ENCODE results near the gene PKN3.

PKN3 gene

DNA sequence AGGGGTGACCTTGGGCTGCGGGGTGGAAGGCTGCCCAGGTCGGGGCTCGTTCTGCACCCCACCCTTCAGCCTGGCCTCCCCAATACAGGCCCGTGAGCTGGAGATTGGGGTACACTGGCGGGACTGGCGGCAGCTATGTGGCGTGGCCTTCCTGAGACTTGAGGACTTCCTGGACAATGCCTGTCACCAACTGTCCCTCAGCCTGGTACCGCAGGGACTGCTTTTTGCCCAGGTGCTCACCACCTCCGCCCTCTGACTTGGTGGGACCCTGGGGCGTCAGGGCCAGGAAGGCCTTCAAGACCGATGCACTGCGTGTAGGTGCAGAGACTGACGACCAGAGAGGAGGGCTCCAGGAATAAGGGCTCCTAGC, 11.1 kb downstream of the PKN3 start:
- in situ Hi-C loops (cut with HindIII; ENCODE audit: low pct_ligation_motif_present, low pct_unique_long_range_greater_than_20kb, low sequenced_read_pairs), result no loop called here
- no peak for DNase-seq

DNA sequence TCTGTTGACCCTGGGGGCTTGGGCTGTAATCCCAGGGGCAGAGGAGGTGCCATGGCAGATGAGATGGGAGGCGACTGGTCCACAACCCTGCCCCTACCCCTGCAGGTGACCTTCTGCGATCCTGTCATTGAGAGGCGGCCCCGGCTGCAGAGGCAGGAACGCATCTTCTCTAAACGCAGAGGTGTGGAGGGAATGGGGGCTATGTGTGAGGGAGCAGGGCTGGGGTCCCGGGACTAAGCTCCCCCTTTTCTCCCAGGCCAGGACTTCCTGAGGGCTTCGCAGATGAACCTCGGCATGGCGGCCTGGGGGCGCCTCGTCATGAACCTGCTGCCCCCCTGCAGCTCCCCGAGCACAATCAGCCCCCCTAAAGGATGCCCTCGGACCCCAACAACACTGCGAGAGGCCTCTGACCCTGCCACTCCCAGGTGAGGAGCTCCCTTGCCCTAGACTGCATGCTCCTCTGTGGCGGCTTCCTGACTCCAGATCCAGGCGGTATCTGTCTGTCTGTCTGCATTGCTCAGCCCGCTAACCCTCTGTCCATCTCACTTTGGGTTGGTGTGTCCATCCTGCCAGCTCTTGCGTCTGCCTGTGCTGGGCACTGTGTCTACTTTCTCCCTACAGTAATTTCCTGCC, 11.8 kb downstream of the PKN3 start:
- in situ Hi-C loops (cut with HindIII; ENCODE audit: low pct_ligation_motif_present, low pct_unique_long_range_greater_than_20kb, low sequenced_read_pairs), result no loop called here
- DNase-seq, result no peak

DNA sequence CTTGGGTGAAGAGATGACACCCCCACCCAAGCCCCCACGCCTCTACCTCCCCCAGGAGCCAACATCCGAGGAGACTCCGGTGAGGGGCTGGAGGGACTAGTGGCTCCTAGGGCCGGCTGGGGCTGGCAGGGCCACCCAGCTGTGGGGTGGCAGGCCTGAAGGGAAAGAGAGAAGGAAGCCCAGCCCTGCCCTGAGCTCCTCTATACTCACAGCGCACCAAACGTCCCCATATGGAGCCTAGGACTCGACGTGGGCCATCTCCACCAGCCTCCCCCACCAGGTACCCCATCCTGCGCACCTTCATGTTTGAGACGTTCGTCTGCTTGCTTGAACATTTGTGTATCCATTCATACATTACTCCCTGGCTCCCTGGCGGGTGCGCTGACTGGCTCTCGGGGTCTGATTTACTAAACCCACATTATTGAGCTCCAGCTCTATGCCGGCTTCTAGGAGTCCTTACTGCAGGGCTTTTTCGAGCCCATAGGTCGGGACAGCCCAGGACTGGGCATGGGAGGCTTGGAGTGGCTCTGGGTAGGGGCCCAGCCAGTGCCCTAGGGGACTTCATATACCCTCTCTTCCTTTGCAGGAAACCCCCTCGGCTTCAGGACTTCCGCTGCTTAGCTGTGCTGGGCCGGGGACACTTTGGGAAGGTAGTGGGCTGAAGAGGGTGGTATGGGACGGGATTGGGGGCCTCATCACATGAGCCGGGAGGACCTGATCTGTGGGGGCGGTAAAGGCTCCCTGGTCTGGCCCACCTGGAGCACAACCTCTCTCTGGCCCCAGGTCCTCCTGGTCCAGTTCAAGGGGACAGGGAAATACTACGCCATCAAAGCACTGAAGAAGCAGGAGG, 12.5 kb downstream of the PKN3 start:
- in situ Hi-C loops (cut with HindIII; ENCODE audit: low pct_ligation_motif_present, low pct_unique_long_range_greater_than_20kb, low sequenced_read_pairs), result no loop called here
- DNase-seq, result no peak

DNA sequence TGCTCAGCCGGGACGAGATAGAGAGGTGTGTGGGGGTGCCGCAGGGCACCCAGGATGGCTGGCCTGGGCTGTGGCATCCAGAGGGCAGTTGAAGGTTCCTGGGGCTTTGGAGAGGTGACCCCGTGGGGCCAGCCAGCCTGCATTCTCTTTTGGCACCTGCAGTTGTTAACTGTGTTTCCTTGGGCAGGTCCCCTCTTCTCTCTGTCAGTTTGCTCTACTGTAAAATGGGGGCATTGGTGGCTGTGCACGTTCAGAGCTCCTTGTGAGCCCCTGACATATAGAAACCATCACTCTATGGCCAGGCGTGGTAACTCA, 13.1 kb downstream of the PKN3 start:
- in situ Hi-C loops (cut with HindIII; ENCODE audit: low pct_ligation_motif_present, low pct_unique_long_range_greater_than_20kb, low sequenced_read_pairs), result no loop called here
- no peak for DNase-seq

DNA sequence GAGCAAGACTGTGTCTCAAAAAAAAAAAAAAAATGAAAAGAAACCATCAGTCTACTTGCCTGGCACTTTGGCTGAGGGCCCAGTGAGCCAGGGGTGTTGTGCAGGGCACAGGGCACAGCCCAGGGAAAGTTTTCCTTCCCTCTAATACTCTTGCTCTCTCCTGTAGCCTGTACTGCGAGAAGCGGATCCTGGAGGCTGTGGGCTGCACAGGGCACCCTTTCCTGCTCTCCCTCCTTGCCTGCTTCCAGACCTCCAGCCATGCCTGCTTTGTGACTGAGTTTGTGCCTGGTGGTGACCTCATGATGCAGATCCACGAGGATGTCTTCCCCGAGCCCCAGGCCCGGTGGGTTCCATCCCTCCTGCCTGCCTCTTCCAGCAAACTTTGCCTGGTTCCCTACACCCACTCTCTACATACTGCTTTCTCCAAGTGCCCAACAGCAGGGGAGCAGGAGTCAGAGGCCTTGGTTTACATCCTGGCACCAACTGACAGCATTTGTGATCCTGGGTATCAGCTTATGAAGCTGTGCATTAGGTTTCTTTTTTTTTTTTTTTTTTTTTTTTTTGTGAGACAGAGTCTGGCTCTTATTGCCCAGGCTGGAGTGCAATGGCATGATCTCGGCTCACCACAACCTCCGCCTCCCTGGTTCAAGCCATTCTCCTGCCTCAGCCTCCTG, 14.4 kb downstream of the PKN3 start:
- in situ Hi-C loops (cut with HindIII; ENCODE audit: low pct_ligation_motif_present, low pct_unique_long_range_greater_than_20kb, low sequenced_read_pairs), result no loop called here
- DNase-seq, result no peak

DNA sequence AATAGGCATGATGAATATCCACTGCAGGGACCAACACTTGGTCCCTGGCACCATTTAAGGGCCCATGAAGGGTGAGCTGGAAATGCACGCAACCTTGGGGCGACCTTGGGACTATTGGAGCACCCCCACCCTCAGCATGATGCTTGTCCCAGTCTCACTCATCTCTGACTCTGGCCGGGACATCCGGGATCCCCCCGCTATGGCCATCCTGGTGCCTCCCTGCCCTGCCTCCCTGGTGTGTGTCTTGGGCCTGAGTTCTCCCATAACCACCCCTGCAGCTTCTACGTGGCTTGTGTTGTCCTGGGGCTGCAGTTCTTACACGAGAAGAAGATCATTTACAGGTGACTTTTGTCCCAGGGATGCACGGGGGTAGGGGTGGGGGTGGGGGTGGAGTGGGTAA, 15.7 kb downstream of the PKN3 start:
- in situ Hi-C loops (cut with HindIII; ENCODE audit: low pct_ligation_motif_present, low pct_unique_long_range_greater_than_20kb, low sequenced_read_pairs), result no loop called here
- DNase-seq, result no peak

DNA sequence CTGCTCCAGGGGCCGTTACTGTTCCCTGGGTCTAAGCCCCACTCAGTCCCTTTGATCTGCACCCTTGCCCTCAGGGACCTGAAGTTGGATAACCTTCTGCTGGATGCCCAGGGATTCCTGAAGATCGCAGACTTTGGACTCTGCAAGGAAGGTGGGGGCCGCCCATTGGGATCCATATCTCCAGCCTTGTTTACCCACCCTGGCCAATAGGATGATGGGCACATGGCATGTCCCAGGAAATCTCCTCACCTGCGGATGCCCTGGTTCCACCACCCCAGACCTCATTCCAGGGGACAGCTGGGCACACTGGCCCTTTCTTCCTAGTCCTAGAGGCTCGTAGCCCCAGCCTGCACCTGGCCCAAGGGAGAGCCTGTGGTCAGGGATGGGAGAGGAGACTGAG, 16.2 kb downstream of the PKN3 start:
- in situ Hi-C loops (cut with HindIII; ENCODE audit: low pct_ligation_motif_present, low pct_unique_long_range_greater_than_20kb, low sequenced_read_pairs), result no loop called here
- DNase-seq, result no peak

DNA sequence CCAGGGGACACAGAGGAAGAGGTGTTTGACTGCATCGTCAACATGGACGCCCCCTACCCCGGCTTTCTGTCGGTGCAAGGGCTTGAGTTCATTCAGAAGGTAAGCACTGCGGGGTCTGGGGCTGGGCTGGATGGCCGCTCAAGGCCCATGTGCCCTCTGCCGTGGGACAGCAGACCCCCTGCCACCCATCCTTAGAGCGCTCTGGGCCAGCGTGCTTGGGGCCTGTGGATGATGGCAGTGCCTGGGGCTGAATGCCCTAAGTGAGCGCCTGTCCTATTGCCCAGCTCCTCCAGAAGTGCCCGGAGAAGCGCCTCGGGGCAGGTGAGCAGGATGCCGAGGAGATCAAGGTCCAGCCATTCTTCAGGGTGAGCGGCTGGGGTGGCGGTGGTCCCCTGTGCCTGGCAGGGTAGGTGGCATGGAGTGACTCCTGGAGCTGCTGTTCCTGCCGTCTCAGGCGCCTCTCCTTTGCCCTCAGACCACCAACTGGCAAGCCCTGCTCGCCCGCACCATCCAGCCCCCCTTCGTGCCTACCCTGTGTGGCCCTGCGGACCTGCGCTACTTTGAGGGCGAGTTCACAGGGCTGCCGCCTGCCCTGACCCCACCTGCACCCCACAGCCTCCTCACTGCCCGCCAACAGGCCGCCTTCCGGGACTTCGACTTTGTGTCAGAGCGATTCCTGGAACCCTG, 17.8 kb downstream of the PKN3 start:
- DNase-seq, result no peak
- in situ Hi-C loops (cut with HindIII; ENCODE audit: low pct_ligation_motif_present, low pct_unique_long_range_greater_than_20kb, low sequenced_read_pairs), result no loop called here

DNA sequence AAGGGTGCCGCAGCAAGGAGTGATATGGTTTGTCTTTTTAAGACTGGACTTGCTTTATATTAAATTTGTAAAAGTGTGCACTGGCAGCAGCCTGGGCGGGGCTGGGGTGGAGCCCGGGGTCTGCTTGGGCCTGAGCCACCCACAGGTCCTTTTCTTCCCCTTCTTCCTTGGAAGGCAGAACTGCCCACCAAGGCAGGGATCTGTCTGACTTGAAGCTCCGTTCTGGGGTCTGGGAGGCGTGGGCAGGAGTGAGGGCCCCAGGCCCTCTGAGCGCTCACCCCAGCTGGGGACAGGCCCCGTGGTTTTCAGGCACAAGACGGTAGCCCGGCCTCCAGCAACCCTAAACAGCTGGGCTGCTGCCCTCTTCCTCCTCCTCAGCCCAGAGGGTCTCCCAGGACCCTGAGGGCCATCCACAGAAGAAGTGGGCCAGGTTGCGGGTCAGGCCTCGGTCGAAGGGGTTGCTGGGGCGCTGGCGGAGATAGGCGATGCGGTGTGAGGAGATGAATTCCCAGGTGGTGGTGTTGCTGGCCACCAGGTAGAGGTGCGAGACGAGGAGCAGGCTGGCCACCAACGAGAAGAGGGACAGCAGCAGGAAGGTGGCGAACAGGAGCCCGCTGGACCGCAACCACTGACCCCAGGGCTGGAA, 18.7 kb downstream of the PKN3 start:
- no peak for DNase-seq
- in situ Hi-C loops (cut with HindIII; ENCODE audit: low pct_ligation_motif_present, low pct_unique_long_range_greater_than_20kb, low sequenced_read_pairs), result no loop called here

DNA sequence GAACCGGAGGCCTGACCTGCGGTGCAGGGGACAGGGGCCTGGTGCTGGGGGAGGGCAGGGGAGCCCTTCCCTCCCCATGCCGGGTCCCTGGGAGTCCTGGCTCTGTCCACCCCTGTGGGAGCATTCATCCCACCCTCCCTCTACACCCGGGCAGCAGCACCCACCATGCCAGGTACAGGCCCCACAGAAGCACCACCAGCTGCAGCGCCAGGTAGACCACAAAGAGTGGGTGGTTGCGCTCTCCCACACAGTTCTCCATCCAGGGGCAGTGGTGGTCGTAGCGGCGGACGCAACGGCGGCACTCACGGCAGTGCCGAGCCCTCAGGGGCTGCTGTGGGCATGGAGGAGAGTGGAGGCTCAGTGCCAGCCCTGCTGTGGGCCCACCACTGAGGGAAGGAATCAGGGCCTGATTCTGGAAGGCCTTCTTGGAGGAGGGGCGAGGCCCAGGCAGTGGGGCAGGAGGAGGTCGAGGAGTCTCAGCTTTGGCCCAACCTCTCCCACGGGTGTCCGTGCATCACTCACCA, 19.2 kb downstream of the PKN3 start:
- in situ Hi-C loops (cut with HindIII; ENCODE audit: low pct_ligation_motif_present, low pct_unique_long_range_greater_than_20kb, low sequenced_read_pairs), result no loop called here
- DNase-seq, result no peak

DNA sequence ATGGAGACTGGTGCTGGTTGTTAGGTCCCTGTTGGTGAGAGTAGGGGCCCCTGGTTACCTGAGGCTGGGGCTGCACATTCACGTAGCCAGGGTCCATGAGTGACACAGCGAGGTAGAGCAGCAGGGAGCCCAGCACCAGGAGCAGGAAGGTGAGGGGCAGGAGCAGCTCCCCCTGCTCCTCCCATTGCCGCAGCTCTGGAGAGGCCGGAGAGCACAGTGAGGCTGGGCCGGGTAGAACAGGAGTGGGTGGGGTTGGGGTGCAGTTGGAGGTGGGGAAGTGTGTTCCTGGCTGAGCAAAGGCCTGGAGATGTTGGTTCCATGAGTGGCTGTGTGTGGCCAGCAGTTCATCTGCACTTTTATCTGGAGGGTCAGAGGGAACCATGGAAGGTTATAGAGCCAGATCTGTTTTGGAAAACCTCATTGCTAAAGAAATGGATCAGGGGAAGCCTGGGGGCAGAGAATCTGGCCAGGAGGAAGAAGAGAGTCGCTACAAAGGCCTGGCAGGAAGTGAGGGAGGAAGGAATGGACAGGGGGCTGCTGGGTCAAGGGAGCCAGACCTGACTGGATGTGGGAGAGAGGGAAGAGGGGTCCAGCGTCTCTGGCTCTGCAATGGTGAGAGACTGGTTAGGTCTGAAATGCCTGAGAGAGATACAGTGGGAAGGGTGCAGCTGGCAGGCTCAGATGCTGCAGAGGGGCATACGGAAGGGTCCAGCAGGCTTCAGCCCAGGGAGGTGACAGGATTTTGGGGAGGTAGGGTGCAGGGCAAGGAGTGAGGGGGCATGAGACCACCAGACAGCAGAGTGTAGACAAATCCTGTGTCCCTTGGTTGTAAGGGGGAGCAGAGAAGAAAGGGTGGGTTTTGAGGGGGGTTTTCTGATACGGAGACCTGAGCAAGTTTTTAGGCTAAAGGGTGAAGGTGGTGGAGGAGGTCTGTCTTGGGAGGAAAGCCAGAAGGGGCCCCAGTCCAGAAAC, 20.4 kb downstream of the PKN3 start:
- in situ Hi-C loops (cut with HindIII; ENCODE audit: low pct_ligation_motif_present, low pct_unique_long_range_greater_than_20kb, low sequenced_read_pairs), result no loop called here

DNA sequence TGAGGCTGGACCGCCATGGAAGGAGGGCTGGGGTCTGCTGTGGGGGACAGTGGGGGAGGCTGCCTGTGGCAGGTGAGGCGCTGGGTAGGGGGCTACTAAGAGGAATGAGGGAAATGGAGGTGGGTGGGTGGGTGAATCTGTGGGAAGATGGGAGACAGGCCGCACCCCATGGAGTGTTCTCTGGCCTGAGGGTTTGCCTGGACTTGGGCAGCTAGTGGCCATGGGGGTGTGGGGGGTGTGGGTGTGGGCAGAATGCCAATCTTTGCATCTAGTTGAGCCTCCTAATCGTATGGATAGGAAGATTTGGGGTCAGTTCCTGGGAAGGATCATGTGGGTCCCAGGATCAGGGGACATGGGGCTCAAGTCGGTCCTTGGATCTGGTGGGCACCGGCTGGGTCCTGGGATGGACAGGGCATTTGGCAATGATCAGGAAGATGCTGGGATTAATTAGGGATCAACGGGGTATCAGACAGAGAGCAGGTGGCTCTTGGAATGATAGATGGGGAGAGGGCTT, 21.1 kb downstream of the PKN3 start:
- in situ Hi-C loops (cut with HindIII; ENCODE audit: low pct_ligation_motif_present, low pct_unique_long_range_greater_than_20kb, low sequenced_read_pairs), result no loop called here
- DNase-seq, result no peak

More for the DNA sequence above, 20.4 kb downstream of the PKN3 start:
- DNase-seq, result no peak

DNA sequence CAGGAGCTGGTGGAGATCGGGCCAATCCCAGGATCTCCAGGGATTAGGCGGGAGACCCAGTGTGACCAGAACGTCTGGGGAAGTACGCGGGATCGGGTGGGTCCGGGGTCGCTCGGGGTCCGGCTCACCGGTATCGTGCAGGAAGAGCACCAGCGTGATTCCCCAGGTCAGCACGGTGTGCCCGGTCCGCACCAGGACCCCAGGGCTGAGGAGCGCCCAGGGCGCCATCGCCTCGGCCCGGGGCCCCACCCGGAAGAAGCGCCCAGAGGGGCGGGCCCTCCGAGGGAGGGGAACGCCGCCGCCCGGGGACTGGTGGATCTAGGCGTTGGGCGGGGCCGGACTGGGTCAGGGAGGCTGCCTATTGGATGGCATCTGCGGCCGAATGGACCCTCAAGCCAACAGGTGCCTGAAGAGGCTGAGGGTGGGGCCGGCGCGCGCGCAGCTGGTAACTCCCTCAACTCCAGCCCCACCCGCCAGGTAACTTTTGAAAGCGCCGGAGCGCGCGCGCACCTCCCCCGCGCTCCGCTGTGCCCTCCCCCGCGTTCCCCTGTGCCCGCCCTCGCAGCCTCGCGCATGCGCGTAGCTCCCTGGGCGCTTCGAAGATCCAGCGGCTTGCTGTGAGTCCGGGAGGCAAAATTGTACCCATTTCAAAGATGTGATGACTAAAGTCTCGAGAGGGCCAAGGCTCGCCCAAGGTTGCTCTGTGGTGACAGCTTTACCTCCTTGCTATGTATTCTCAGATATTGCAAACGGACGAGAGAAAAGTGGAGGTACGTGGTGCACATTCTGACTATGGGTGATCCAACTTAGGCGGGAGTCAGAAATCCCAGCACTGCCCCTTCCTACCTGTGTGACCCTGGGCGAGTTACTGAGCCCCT, 21.8 kb downstream of the PKN3 start, which contains the start of gene ZDHHC12:
Gene ZDHHC12, minus strand, starts transcription at position 262 of the 878 bp plus-strand sequence. Its CDS starts 34 bp downstream, at position 228.
- in situ Hi-C loops (cut with HindIII; ENCODE audit: low pct_ligation_motif_present, low pct_unique_long_range_greater_than_20kb, low sequenced_read_pairs), result no loop called here

DNA sequence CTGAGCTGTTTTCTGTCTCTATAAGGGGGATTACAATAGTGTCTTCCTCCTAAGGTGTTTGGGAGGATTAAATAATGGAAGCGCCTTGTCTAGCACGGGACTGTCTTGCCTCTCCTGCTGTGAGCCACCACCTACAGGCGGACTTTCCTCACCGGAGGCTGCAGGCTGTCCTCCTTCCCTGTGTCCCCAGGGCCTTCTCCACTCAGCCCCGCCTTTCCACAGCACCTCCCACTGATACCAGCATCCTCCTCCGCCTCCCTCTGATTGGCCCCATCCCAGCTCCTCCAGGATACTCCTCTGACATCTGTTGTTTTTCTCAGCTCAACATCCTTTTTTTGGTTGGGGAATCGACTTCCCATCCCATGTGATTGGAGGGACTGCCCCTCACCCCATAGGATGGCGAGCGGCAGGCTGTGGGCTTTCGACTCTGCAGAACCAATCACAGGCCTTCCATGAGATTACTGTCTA, 22.5 kb downstream of the PKN3 start:
- in situ Hi-C loops (cut with HindIII; ENCODE audit: low pct_ligation_motif_present, low pct_unique_long_range_greater_than_20kb, low sequenced_read_pairs), result no loop called here

More for the DNA sequence above, 21.8 kb downstream of the PKN3 start, which contains the start of gene ZDHHC12:
- peak; percentile 96 for DNase-seq

DNA sequence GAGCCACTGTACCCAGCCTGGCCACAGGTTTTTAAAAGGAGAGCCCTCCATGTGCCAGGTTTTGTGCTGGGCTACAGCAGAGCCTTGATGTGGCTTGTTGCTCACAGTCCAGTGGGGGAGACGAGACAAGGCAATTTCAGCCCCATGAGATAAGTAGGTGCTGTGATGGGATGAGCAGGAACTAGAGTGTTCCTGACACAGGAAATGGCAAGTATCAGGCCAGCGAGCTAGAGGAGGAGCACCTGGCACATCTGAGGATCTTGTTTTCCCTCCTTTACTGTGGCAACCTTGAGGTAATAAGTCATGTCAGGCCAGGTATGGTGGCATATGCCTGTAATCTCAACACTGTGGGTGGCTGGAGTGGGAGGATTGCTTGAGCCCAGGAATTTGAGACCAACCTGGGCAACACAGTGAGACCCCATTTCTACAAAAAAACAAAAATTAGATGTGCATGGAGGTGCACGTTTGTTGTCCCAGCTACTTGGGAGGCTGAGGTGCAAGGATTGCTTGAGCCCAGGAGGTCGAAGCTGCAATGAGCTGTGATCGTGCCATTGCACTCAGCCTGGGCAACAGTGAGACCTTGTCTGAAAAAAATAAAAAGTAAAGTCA, 25.4 kb downstream of the PKN3 start:
- in situ Hi-C loops (cut with HindIII; ENCODE audit: low pct_ligation_motif_present, low pct_unique_long_range_greater_than_20kb, low sequenced_read_pairs), result no loop called here
- DNase-seq, result no peak

More for the DNA sequence above, 22.5 kb downstream of the PKN3 start:
- DNase-seq, result peak; percentile 65

DNA sequence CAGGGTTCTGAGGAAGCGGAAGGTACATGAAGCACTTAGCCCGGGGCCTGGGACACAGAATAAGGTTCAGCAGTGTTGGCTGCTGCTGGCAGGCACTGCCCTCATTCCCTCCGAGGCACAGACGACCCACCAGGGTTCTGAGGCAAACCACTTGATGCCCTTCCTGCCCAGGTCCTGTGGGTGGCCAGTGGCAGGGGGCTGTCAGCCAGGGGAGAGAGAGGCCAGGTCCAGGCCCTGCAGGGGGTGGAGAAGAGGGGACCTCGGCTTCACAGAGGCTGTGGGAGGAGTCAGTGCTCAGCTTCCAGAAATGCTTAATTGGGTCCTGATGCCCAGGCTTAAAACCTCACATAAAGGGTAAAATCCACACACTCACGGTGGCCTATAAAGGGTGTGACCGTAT, 26.0 kb downstream of the PKN3 start:
- DNase-seq, result no peak
- in situ Hi-C loops (cut with HindIII; ENCODE audit: low pct_ligation_motif_present, low pct_unique_long_range_greater_than_20kb, low sequenced_read_pairs), result no loop called here

All from ACHN (cell line).